K562 (cell line): ENCODE results near the gene HAND2. TPM values are rescaled to one million over a fixed set of nuclear protein-coding genes. Genes with fewer than 3 reads are reported as not detected.

Experiments
- ATAC-seq: fragments of 200-7000 bp; cut with Tn5 transposase; 3 replicates; pipeline ENCODE4 v1.9.1; 2020; ENCODE audit warnings: moderate library complexity
- BruUV-seq: library from RNA; stranded (reverse); fragments of 400-500 nt; replicated peaks from 2 replicates; lab custom pipeline; 2021; lab: Mats Ljungman, UMichigan
- CTCF ChIA-PET: fragments of 300-600 bp; formaldehyde crosslinking; extraction: SDS; loops from one replicate; lab custom pipeline; 2021; ENCODE audit warnings: low intra/inter-chr PET ratio; lab: Yijun Ruan, JAX
- POLR2A ChIA-PET: fragments of 300-600, 350-650 bp; sonication (Branson Sonifier 250); formaldehyde crosslinking; extraction: SDS; loops from one replicate; lab custom pipeline; 2021; ENCODE audit warnings: antibody characterized with exemption, inconsistent platforms; lab: Yijun Ruan, JAX
- DNase-seq, 4 experiments: peaks; one replicate each; pipeline versions ENCODE4 v3.0.0 to v3.0.0-alpha.2; 2011 to 2018; ENCODE audit warnings: low spot score in 3 of 4, mixed read lengths in 3 of 4; ENCODE audit errors: extremely low read depth in 1 of 4
- FAIRE-seq: peaks from 2 replicates; lab custom pipeline; 2011; peaks lifted over from hg19 to GRCh38; lab: Jason Lieb, UNC
- H2AFZ ChIP-seq: 2 replicates; pipeline ENCODE4 v1.6.0; 2011; ENCODE audit warnings: low read depth, low read length, control low read depth, inconsistent platforms
- H3K27ac ChIP-seq: fragments of 200-600 bp; 3 replicates; pipeline ENCODE4 v1.8.0; 2011; ENCODE audit warnings: low read depth, mild to moderate bottlenecking, control low read depth, inconsistent platforms, low read length, moderate library complexity, mixed read lengths; ENCODE audit errors: extremely low read depth
- H3K27me3 ChIP-seq, 2 experiments: fragments of 300-600 bp in 1 of 2; 2 replicates in 1 of 2; 3 replicates in 1 of 2; pipeline versions ENCODE4 v1.6.0 to v1.8.0; 2011; ENCODE audit warnings: inconsistent platforms in 2 of 2, low read length in 2 of 2, mild to moderate bottlenecking in 1 of 2, mixed read lengths in 1 of 2, moderate library complexity in 1 of 2; ENCODE audit not compliant: control insufficient read depth in 2 of 2, insufficient read depth in 2 of 2
- H3K36me3 ChIP-seq: fragments of 300-600 bp; 3 replicates; pipeline ENCODE4 v1.8.0; 2011; ENCODE audit warnings: mild to moderate bottlenecking, low read length, inconsistent platforms; ENCODE audit not compliant: control insufficient read depth, insufficient read depth
- H3K4me1 ChIP-seq, 2 experiments: fragments of 200-600 bp in 1 of 2; replicated peaks in 1 of 2; 2 replicates in 1 of 2; 3 replicates in 1 of 2; pipeline versions ENCODE4 v1.5.1 to v1.8.0; 2011; ENCODE audit warnings: inconsistent platforms in 2 of 2, low read length in 2 of 2, mild to moderate bottlenecking in 1 of 2, mixed read lengths in 1 of 2, moderate library complexity in 1 of 2; ENCODE audit not compliant: control insufficient read depth in 2 of 2, insufficient read depth in 2 of 2
- H3K4me2 ChIP-seq: 2 replicates; pipeline ENCODE4 v1.6.1; 2011; ENCODE audit warnings: low read length, control low read depth, inconsistent platforms, mixed read lengths; ENCODE audit not compliant: insufficient read depth
- H3K4me3 ChIP-seq: fragments of 200-600 bp; sonication (generic), shearing (Covaris generic); 2 replicates; pipeline ENCODE4 v1.5.1; 2016; ENCODE audit warnings: control low read depth, inconsistent platforms
- H3K79me2 ChIP-seq: fragments of 200-600 bp; 3 replicates; pipeline ENCODE4 v1.8.0; 2011; ENCODE audit warnings: low read length, inconsistent platforms; ENCODE audit not compliant: control insufficient read depth, insufficient read depth
- H3K9ac ChIP-seq, 2 experiments: 2 replicates each; pipeline versions ENCODE4 v1.6.0 to v1.6.1; 2011; ENCODE audit warnings: low read depth in 2 of 2, low read length in 2 of 2, control low read depth in 1 of 2, inconsistent platforms in 1 of 2, mild to moderate bottlenecking in 1 of 2, mixed read lengths in 1 of 2; ENCODE audit not compliant: insufficient read depth in 1 of 2
- H3K9me1 ChIP-seq: one replicate; pipeline ENCODE4 v1.6.0; 2011; ENCODE audit warnings: inconsistent platforms, mild to moderate bottlenecking, low read length, moderate library complexity; ENCODE audit not compliant: control insufficient read depth, insufficient read depth
- H3K9me3 ChIP-seq: replicated peaks from 2 replicates; pipeline ENCODE4 v1.5.1; 2011; ENCODE audit warnings: low read depth, low read length, inconsistent platforms; ENCODE audit not compliant: control insufficient read depth, insufficient read depth
- H4K20me1 ChIP-seq: replicated peaks from 2 replicates; pipeline ENCODE4 v1.6.1; 2011; ENCODE audit warnings: low read length, inconsistent platforms, mixed read lengths; ENCODE audit not compliant: control insufficient read depth, insufficient read depth
- CHD1 ChIP-seq: fragments of 200-600 bp; sonication (generic); IDR thresholded peaks from one replicate; pipeline ENCODE4 v1.6.1; 2012; ENCODE audit warnings: mild to moderate bottlenecking, moderate library complexity, low read length, inconsistent platforms
- HNRNPL ChIP-seq: fragments of 200-400 bp; formaldehyde crosslinking; IDR thresholded peaks from 2 replicates; pipeline ENCODE4 v1.6.1; 2017; ENCODE audit warnings: low read depth, mild to moderate bottlenecking, low read length
- MEF2A ChIP-seq: IDR thresholded peaks from 2 replicates; pipeline ENCODE4 v1.6.1; 2011; ENCODE audit warnings: low read depth, mild to moderate bottlenecking, low read length, moderate library complexity; ENCODE audit not compliant: control insufficient read depth
- SLC30A9 ChIP-seq: fragments of 250-450 bp; sonication (Bioruptor Pico); IDR thresholded peaks from 2 replicates; pipeline ENCODE4 v1.8.0; 2022; ENCODE audit warnings: mild to moderate bottlenecking, moderate library complexity
- SRSF1 ChIP-seq: fragments of 200-400 bp; formaldehyde crosslinking; IDR thresholded peaks from 2 replicates; pipeline ENCODE4 v1.6.1; 2017; ENCODE audit warnings: mild to moderate bottlenecking, low read depth, low read length, moderate library complexity
- WGBS: fragments of 100-300 bp; shearing (Covaris generic); methylation state at CpG from one replicate; pipeline ENCODE4 v1.1.6; 2016; ENCODE audit warnings: low coverage, mixed read lengths; ENCODE audit not compliant: insufficient coverage; ENCODE audit errors: missing lambda C conversion rate; 5-methylcytosine and 5-hydroxymethylcytosine counted together
- in situ Hi-C: fragments of 300-500 bp; cut with MboI; formaldehyde crosslinking; loops from 4 replicates; pipeline ENCODE4 v1.15.0; 2018; ENCODE audit warnings: inconsistent platforms, mixed read lengths
- intact Hi-C: fragments of 100-400 bp; cut with micrococcal nuclease; formaldehyde crosslinking; loops from 2 replicates; pipeline ENCODE4 v1.14.2; 2022
- polyA plus RNA-seq, 8 experiments: library from polyadenylated mRNA; depleted of rRNA in 4 of 8; stranded (reverse) in 5 of 8; unstranded in 3 of 8; fragments of >200 nt; fragmentation: Nextera tagmentation in 2 of 8; fragmentation: Illumina TruSeq in 1 of 8; extraction: Ambion mirVana in 2 of 8; extraction: Trizol in 1 of 8; gene quantifications; 2 replicates each; pipeline versions ENCODE4 v1.2.1 to v1.2.3, GENCODE V29; 2011 to 2014; ENCODE audit warnings: inconsistent platforms in 1 of 8, missing spikeins in 1 of 8
- total RNA-seq, 7 experiments: library from RNA; depleted of rRNA in 6 of 7; stranded (reverse); fragments of >200 nt in 6 of 7; fragmentation: Illumina TruSeq in 2 of 7; extraction: Trizol in 2 of 7; gene quantifications; 2 replicates each; pipeline versions ENCODE4 v1.2.1 to v1.2.3, GENCODE V29; 2011 to 2021; ENCODE audit warnings: low replicate concordance in 1 of 7
- TF ChIP-seq, protein P1 (sequence below): fragments of 450-650 bp; IDR thresholded peaks from 2 replicates; pipeline ENCODE4 v1.6.1; 2016
- TF ChIP-seq, protein P2 (sequence below), 3 experiments: fragments of 200-800 bp in 1 of 3; sonication (Bioruptor generic) in 1 of 3; sonication (generic) in 1 of 3; formaldehyde crosslinking in 1 of 3; IDR thresholded peaks; 2 replicates each; pipeline versions ENCODE4 v1.6.1 to v1.8.0; 2016 to 2022; ENCODE audit warnings: mild to moderate bottlenecking in 2 of 3, missing compliant biosample characterization in 2 of 3, missing genetic modification characterization in 2 of 3, missing genetic modification reagents in 1 of 3
- TF ChIP-seq, protein P3 (sequence below), 3 experiments: fragments of 200-800 bp in 1 of 3; fragments of 250-450 bp in 1 of 3; fragments of 450-650 bp in 1 of 3; sonication (Bioruptor Pico) in 1 of 3; sonication (Bioruptor generic) in 1 of 3; formaldehyde crosslinking in 1 of 3; IDR thresholded peaks; 2 replicates each; pipeline versions ENCODE4 v1.6.1 to v1.8.0; 2016 to 2022; ENCODE audit warnings: mild to moderate bottlenecking in 2 of 3, missing genetic modification characterization in 2 of 3, missing compliant biosample characterization in 1 of 3, moderate library complexity in 1 of 3

Gene HAND2
- total and polyA plus RNA-seq, 9 of the 15 experiments (the other 6 are each of a cell fraction or from before 2014, with no cell fraction given), result 1.7 to 12.8 (median 4.9) TPM

DNA sequence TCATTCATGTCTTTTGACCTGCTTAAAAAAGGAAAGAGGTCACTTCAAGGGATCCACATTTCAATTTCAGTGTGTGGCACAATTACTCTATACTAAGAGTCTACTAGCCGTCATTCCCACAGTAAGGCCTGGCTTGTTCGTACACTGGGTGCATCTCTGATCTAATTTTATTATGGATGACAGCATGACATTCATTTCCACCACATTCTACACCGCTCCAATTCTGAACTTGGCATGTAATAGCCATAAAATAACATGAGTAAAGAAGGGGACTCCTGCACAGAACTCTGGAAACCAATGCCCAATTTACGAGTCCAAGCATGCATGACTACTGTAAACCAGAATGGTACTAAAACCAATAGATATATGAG lies 51.1 kb downstream of the HAND2 start:
- Histone ChIP-seq H3K79me2 (no peaks in the 10 kb centered on the region), H3K9me1 (no peaks in the 10 kb centered on the region), H3K9me3 (no peaks in the 10 kb centered on the region), H3K36me3 (no peaks in the 10 kb centered on the region), H3K4me1 (no peaks in the 10 kb centered on the region; a peak in 2 of 5 replicates), H3K27ac (no peak overlapping the region), H3K4me3 (no peak overlapping the region), H3K4me2 (no peak overlapping the region), H3K9ac (no peak overlapping the region), H2AFZ (no peak overlapping the region), H3K27me3 (no peaks in the 10 kb centered on the region), H4K20me1 (no peaks in the 10 kb centered on the region)
- intact Hi-C loops (no loop called here), in situ Hi-C loops (no loop called here)
- DNase-seq (no peak), ATAC-seq (no peak), FAIRE-seq (no peak)
- ChIA-PET CTCF (no interaction called here), POLR2A (no interaction called here)
- BruUV-seq, result no TSS peak
- TF ChIP-seq SRSF1, result no peak
- 38% methylated on average over 4 of the region's 4 CpGs for whole genome bisulfite sequencing

DNA sequence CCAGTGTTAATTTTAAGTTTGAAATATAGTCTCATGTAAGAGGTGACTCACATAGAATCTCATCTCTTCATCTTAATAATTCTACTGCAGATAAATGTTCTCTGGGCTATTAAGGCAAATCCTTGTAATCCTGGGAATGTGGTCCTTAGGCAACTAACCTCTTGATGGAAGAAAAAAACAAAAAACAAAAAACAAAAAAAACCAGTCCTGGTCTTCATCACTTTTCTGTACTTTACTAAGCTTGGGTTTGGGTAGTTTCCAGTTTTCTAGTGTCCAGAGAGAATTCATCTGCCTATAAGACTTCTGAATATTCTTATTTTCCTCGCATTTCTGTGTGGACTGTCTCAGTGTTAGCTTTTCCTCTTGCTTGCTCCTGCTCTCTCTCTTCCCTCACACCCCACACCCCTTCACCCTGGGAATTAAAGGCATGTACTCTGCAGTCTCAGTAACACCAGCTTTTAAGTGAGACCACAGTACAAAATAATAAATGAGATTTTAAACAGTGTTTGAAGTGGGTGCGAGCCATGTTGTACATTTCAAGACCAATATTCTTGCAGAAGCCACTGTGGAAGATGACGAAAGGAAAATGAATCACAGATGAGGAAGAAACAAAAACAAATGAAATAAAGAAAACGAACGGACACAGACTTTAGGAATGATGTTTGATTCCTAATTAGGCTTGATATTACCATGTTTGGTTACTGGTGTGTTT lies 51.7 kb downstream of the HAND2 start:
- H3K4me1 ChIP-seq, result no peaks in the 10 kb centered on the region; a peak in 3 of 5 replicates
- CTCF ChIA-PET, result no interaction called here
- H3K36me3 ChIP-seq, result no peaks in the 10 kb centered on the region
- H3K27ac ChIP-seq, result no peak overlapping the region
- no peaks in the 10 kb centered on the region for H4K20me1 ChIP-seq
- H3K79me2 ChIP-seq, result no peaks in the 10 kb centered on the region
- H3K9me1 ChIP-seq, result no peaks in the 10 kb centered on the region
- ATAC-seq (no peak), DNase-seq (no peak), FAIRE-seq (no peak)
- in situ Hi-C loops, result no loop called here
- H3K27me3 ChIP-seq, result no peaks in the 10 kb centered on the region
- POLR2A ChIA-PET, result interaction anchor here (2.2 kb wide), 1 partner anchor 11 kb away, joined by 8 read pairs; no protein-coding TSS in a partner anchor
- no peak overlapping the region for H2AFZ ChIP-seq
- H3K9ac ChIP-seq, result no peak overlapping the region
- H3K4me2 ChIP-seq, result no peak overlapping the region
- WGBS, result 35% methylated on average over 5 of the region's 5 CpGs
- BruUV-seq, result no TSS peak
- H3K9me3 ChIP-seq, result no peaks in the 10 kb centered on the region
- H3K4me3 ChIP-seq, result no peak overlapping the region
- intact Hi-C loops, result no loop called here
- TF ChIP-seq, protein P1, sequence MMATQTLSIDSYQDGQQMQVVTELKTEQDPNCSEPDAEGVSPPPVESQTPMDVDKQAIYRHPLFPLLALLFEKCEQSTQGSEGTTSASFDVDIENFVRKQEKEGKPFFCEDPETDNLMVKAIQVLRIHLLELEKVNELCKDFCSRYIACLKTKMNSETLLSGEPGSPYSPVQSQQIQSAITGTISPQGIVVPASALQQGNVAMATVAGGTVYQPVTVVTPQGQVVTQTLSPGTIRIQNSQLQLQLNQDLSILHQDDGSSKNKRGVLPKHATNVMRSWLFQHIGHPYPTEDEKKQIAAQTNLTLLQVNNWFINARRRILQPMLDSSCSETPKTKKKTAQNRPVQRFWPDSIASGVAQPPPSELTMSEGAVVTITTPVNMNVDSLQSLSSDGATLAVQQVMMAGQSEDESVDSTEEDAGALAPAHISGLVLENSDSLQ, result no peak
- no peak for TF ChIP-seq SLC30A9 (CRISPR knock-in tag)
- TF ChIP-seq, protein P2, sequence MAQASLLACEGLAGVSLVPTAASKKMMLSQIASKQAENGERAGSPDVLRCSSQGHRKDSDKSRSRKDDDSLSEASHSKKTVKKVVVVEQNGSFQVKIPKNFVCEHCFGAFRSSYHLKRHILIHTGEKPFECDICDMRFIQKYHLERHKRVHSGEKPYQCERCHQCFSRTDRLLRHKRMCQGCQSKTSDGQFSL (CRISPR knock-in tag; IDR thresholded peaks at IDR 0.05), result no peak
- TF ChIP-seq, protein P2 (tag; IDR thresholded peaks at IDR 0.05), result no peak
- TF ChIP-seq CHD1, result no peak
- TF ChIP-seq HNRNPL, result no peak
- TF ChIP-seq MEF2A, result no peak
- TF ChIP-seq, protein P3, sequence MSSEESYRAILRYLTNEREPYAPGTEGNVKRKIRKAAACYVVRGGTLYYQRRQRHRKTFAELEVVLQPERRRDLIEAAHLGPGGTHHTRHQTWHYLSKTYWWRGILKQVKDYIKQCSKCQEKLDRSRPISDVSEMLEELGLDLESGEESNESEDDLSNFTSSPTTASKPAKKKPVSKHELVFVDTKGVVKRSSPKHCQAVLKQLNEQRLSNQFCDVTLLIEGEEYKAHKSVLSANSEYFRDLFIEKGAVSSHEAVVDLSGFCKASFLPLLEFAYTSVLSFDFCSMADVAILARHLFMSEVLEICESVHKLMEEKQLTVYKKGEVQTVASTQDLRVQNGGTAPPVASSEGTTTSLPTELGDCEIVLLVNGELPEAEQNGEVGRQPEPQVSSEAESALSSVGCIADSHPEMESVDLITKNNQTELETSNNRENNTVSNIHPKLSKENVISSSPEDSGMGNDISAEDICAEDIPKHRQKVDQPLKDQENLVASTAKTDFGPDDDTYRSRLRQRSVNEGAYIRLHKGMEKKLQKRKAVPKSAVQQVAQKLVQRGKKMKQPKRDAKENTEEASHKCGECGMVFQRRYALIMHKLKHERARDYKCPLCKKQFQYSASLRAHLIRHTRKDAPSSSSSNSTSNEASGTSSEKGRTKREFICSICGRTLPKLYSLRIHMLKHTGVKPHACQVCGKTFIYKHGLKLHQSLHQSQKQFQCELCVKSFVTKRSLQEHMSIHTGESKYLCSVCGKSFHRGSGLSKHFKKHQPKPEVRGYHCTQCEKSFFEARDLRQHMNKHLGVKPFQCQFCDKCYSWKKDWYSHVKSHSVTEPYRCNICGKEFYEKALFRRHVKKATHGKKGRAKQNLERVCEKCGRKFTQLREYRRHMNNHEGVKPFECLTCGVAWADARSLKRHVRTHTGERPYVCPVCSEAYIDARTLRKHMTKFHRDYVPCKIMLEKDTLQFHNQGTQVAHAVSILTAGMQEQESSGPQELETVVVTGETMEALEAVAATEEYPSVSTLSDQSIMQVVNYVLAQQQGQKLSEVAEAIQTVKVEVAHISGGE (CRISPR knock-in tag; IDR thresholded peaks at IDR 0.05), result no peak
